HepG2 (cell line): ENCODE measurements around the gene GSG1. TPM values are rescaled to one million over a fixed set of nuclear protein-coding genes. Genes with fewer than 3 reads are reported as not detected.
A peak's percentile ranks its signal among the peaks of the same experiment; 100 is the strongest.

Source experiments
- BHLHE40 ChIP-seq: IDR thresholded peaks from 2 replicates; pipeline ENCODE4 v1.6.1; 2011; ENCODE audit warnings: low read length, improper control_type of control experiment
- DMTF1 ChIP-seq: sonication (generic); formaldehyde crosslinking; IDR thresholded peaks from 2 replicates; pipeline ENCODE4 v1.4.0; 2020; ENCODE audit warnings: mild to moderate bottlenecking, missing genetic modification reagents
- IKZF5 ChIP-seq: IDR thresholded peaks from 2 replicates; pipeline ENCODE4 v1.6.1; 2018; ENCODE audit warnings: missing genetic modification reagents, mild to moderate bottlenecking, missing compliant biosample characterization
- IRX3 ChIP-seq: sonication (generic); formaldehyde crosslinking; IDR thresholded peaks from 2 replicates; pipeline ENCODE4 v1.8.1; 2023; ENCODE audit warnings: mild to moderate bottlenecking, low read depth, missing genetic modification reagents, borderline replicate concordance
- KLF16 ChIP-seq, 2 experiments: sonication (generic) in 1 of 2; formaldehyde crosslinking in 1 of 2; IDR thresholded peaks; 2 replicates each; pipeline versions ENCODE4 v1.6.1 to v1.8.0; 2016 to 2023; ENCODE audit warnings: missing genetic modification reagents in 2 of 2, missing compliant biosample characterization in 1 of 2
- MAFK ChIP-seq, 2 experiments: IDR thresholded peaks in 1 of 2; conservative IDR thresholded peaks in 1 of 2; 2 replicates each; pipeline ENCODE4 v1.6.1; 2011; ENCODE audit warnings: improper control_type of control experiment in 2 of 2, low read length in 2 of 2
- PREB ChIP-seq: sonication (generic); formaldehyde crosslinking; IDR thresholded peaks from 2 replicates; pipeline ENCODE4 v1.4.0; 2020; ENCODE audit warnings: missing genetic modification reagents
- SP5 ChIP-seq: IDR thresholded peaks from 2 replicates; pipeline ENCODE4 v1.6.1; 2016; ENCODE audit warnings: low read depth, borderline replicate concordance
- TAF15 ChIP-seq: fragments of 200-400 bp; formaldehyde crosslinking; IDR thresholded peaks from one replicate; pipeline ENCODE4 v1.6.1; 2018; ENCODE audit warnings: mild to moderate bottlenecking, low read depth, low read length; ENCODE audit not compliant: poor library complexity, severe bottlenecking
- TBX2 ChIP-seq: sonication (generic); formaldehyde crosslinking; IDR thresholded peaks from 2 replicates; pipeline ENCODE4 v1.5.0; 2020; ENCODE audit warnings: missing genetic modification reagents, mild to moderate bottlenecking, borderline replicate concordance
- ZBTB33 ChIP-seq: sonication (generic); formaldehyde crosslinking; IDR thresholded peaks from 2 replicates; pipeline ENCODE4 v1.4.0; 2020; ENCODE audit warnings: missing genetic modification reagents
- ZNF280B ChIP-seq: sonication (generic); formaldehyde crosslinking; IDR thresholded peaks from 2 replicates; pipeline ENCODE4 v1.5.0; 2020; ENCODE audit warnings: missing genetic modification reagents, mild to moderate bottlenecking, borderline replicate concordance
- ZNF280D ChIP-seq: sonication (generic); formaldehyde crosslinking; IDR thresholded peaks from 2 replicates; pipeline ENCODE4 v1.5.1; 2020; ENCODE audit warnings: mild to moderate bottlenecking, missing genetic modification reagents
- ZNF331 ChIP-seq: sonication (generic); formaldehyde crosslinking; IDR thresholded peaks from 2 replicates; pipeline ENCODE4 v1.4.0; 2020; ENCODE audit warnings: missing genetic modification reagents
- ZNF354B ChIP-seq: sonication (generic); formaldehyde crosslinking; IDR thresholded peaks from 2 replicates; pipeline ENCODE4 v1.8.0; 2022; ENCODE audit warnings: mild to moderate bottlenecking, missing genetic modification reagents
- ZNF773 ChIP-seq: sonication (generic); formaldehyde crosslinking; IDR thresholded peaks from 2 replicates; pipeline ENCODE4 v1.4.0; 2020; ENCODE audit warnings: missing genetic modification reagents, borderline replicate concordance
- ZNF788 ChIP-seq: sonication (generic); formaldehyde crosslinking; IDR thresholded peaks from 2 replicates; pipeline ENCODE4 v1.5.0; 2020; ENCODE audit warnings: mild to moderate bottlenecking, missing genetic modification reagents, borderline replicate concordance
- polyA plus RNA-seq, 8 experiments: library from polyadenylated mRNA; depleted of rRNA in 3 of 8; stranded (reverse) in 7 of 8; unstranded in 1 of 8; fragments of >200 nt; fragmentation: Illumina TruSeq in 4 of 8; extraction: Trizol in 4 of 8; gene quantifications; 2 replicates each; pipeline versions ENCODE4 v1.2.1 to v1.2.3, GENCODE V29; 2011 to 2016; ENCODE audit warnings: low read depth in 4 of 8, missing spikeins in 1 of 8, mixed read lengths in 1 of 8; ENCODE audit not compliant: insufficient read depth in 1 of 8
- total RNA-seq, 5 experiments: library from RNA; depleted of rRNA; stranded (reverse); fragments of >200 nt; fragmentation: Illumina TruSeq; extraction: Trizol; gene quantifications; 2 replicates each; pipeline ENCODE4 v1.2.3, GENCODE V29; 2016; ENCODE audit warnings: low read depth in 1 of 5

GSG1 gene
- total and polyA plus RNA-seq, 2 of the 13 experiments (the other 11 are each of a cell fraction or from before 2014, with no cell fraction given) = not detected

- TF ChIP-seq ZNF773 = no peak
- TF ChIP-seq DMTF1 (CRISPR knock-in tag) = no peak
- TF ChIP-seq BHLHE40 = peak; percentile 49; the same call in 1 of the 2 replicates
- peak; percentile 76 for TF ChIP-seq IKZF5
- 0 out of 4 replicates have a peak, but pooled peaks of 1 of the 2 experiments have one; percentile 19 for TF ChIP-seq KLF16 (CRISPR knock-in tag; IDR thresholded peaks at IDR 0.05)
- 0 out of 4 replicates have a peak, but pooled peaks of 1 of the 2 experiments have one; percentile 2 for TF ChIP-seq MAFK (conservative IDR thresholded peaks at IDR 0.05 in 1 of 2, IDR thresholded peaks at IDR 0.05 in 1 of 2; ENCODE audit: low read length in 2 of 2)
- peak; percentile 49; the same call in 1 of the 2 replicates for TF ChIP-seq ZNF788 (CRISPR knock-in tag)
- peak; percentile 84; the same call in 1 of the 2 replicates for TF ChIP-seq TBX2
- no peak for TF ChIP-seq IRX3 (CRISPR knock-in tag)
- no peak for TF ChIP-seq PREB (CRISPR knock-in tag)
- TF ChIP-seq TAF15 = no peak
- no peak for TF ChIP-seq ZNF354B (CRISPR knock-in tag)
- peak; percentile 76 for TF ChIP-seq ZNF280D (CRISPR knock-in tag)
- peak; percentile 66 for TF ChIP-seq SP5 (CRISPR knock-in tag)
- TF ChIP-seq ZNF280B (CRISPR knock-in tag) = no peak
- peak; percentile 67 for TF ChIP-seq ZNF331
- peak; percentile 18; the same call in 1 of the 2 replicates for TF ChIP-seq ZBTB33 (CRISPR knock-in tag)
These were observed 24.0 kb downstream of the GSG1 start (continued) for GRCh38 chr12:13079440-13079906.
